GM19463 (cell line): ENCODE results near the gene ADAMTSL3.
"Not testable (repeated sequence)": the region's sequence is repeated elsewhere in the genome, so short reads cannot be mapped to it uniquely, and the experiment has no call there.

Source experiments
- ATAC-seq: cut with Tn5 transposase; IDR thresholded peaks from one replicate; pipeline ENCODE4 v1.9.1; 2021; ENCODE audit warnings: mild to moderate bottlenecking, moderate library complexity; ENCODE audit not compliant: unreplicated experiment

ADAMTSL3 gene

GRCh38 chr15:83700082-83700481, 46.2 kb downstream of the ADAMTSL3 start:
- no peak for ATAC-seq

GRCh38 chr15:83702314-83702713, 48.4 kb downstream of the ADAMTSL3 start:
- not testable (repeated sequence) for ATAC-seq

GRCh38 chr15:83708328-83708727, 54.4 kb downstream of the ADAMTSL3 start:
- ATAC-seq = no peak

- no peak for ATAC-seq
Observed at GRCh38 chr15:83709241-83709640, 55.3 kb downstream of the ADAMTSL3 start.

GRCh38 chr15:83709811-83710210, 55.9 kb downstream of the ADAMTSL3 start:
- ATAC-seq = no peak

GRCh38 chr15:83710452-83710851, 56.5 kb downstream of the ADAMTSL3 start:
- no peak for ATAC-seq

- no peak for ATAC-seq
Observed at GRCh38 chr15:83711236-83711635, 57.3 kb downstream of the ADAMTSL3 start.

- ATAC-seq = no peak
Observed at GRCh38 chr15:83713242-83713641, 59.3 kb downstream of the ADAMTSL3 start.

- no peak for ATAC-seq
Observed at GRCh38 chr15:83714939-83715628, 61.2 kb downstream of the ADAMTSL3 start.

- ATAC-seq = no peak
Observed at GRCh38 chr15:83716605-83717004, 62.7 kb downstream of the ADAMTSL3 start.

- ATAC-seq = no peak
Observed at GRCh38 chr15:83717010-83717409, 63.1 kb downstream of the ADAMTSL3 start.

GRCh38 chr15:83720468-83720867, 66.5 kb downstream of the ADAMTSL3 start:
- no peak for ATAC-seq

- ATAC-seq = no peak
Observed at GRCh38 chr15:83721031-83721430, 67.1 kb downstream of the ADAMTSL3 start.

- no peak for ATAC-seq
Observed at GRCh38 chr15:83721981-83722380, 68.1 kb downstream of the ADAMTSL3 start.

- ATAC-seq = no peak
Observed at GRCh38 chr15:83723216-83723615, 69.3 kb downstream of the ADAMTSL3 start.

- ATAC-seq = no peak
Observed at GRCh38 chr15:83732196-83732595, 78.3 kb downstream of the ADAMTSL3 start.

- no peak for ATAC-seq
Observed at GRCh38 chr15:83732770-83733169, 78.8 kb downstream of the ADAMTSL3 start.

- no peak for ATAC-seq
Observed at GRCh38 chr15:83733206-83733605, 79.3 kb downstream of the ADAMTSL3 start.

- ATAC-seq = no peak
Observed at GRCh38 chr15:83733691-83734090, 79.8 kb downstream of the ADAMTSL3 start.

- no peak for ATAC-seq
Observed at GRCh38 chr15:83734487-83734886, 80.6 kb downstream of the ADAMTSL3 start.

- ATAC-seq = no peak
Observed at GRCh38 chr15:83739629-83740028, 85.7 kb downstream of the ADAMTSL3 start.

GRCh38 chr15:83745771-83746170, 91.8 kb downstream of the ADAMTSL3 start:
- ATAC-seq = no peak

GRCh38 chr15:83746231-83746630, 92.3 kb downstream of the ADAMTSL3 start:
- ATAC-seq = no peak
